Measurements from ENCODE around the gene PROM1. TPM values are rescaled to one million over a fixed set of nuclear protein-coding genes. Genes with fewer than 3 reads are reported as not detected.

Gene PROM1
- total and polyA plus RNA-seq, 2 of the 8 experiments (the other 6 are each of a cell fraction or from before 2014, with no cell fraction given) = 36.0 to 59.7 TPM

GRCh38 chr4:16118090-16118489, 34.3 kb upstream of the PROM1 start (continued):
- no peak for TF ChIP-seq CHD7 (IDR thresholded peaks at IDR 0.05; ENCODE audit: insufficient replicate concordance, low read length)
- no peak for TF ChIP-seq NANOG (IDR thresholded peaks at IDR 0.05; ENCODE audit: insufficient read depth, low read depth, low read length, poor library complexity, severe bottlenecking)
- TF ChIP-seq POU5F1 (IDR thresholded peaks at IDR 0.05; ENCODE audit: low read depth, low read length) = no peak
- TF ChIP-seq ATF2 (IDR thresholded peaks at IDR 0.05; ENCODE audit: low read length) = no peak
- TF ChIP-seq TEAD4 (IDR thresholded peaks at IDR 0.05; ENCODE audit: low read depth, low read length) = no peak
- TF ChIP-seq SP2 (IDR thresholded peaks at IDR 0.05; ENCODE audit: low read length) = no peak
- TF ChIP-seq RBBP5 (IDR thresholded peaks at IDR 0.05; ENCODE audit: borderline replicate concordance, low read depth, low read length) = no peak
- TF ChIP-seq SIN3A (conservative IDR thresholded peaks at IDR 0.05 in 1 of 2, IDR thresholded peaks at IDR 0.05 in 1 of 2; ENCODE audit: low read depth in 1 of 2, low read length in 2 of 2) = no peak
- no peak for TF ChIP-seq NRF1 (IDR thresholded peaks at IDR 0.05; ENCODE audit: low read depth, low read length)
- no peak for TF ChIP-seq SAP30 (IDR thresholded peaks at IDR 0.05; ENCODE audit: insufficient read depth, insufficient replicate concordance, low read length)

Data from H1 (cell line).